GM23338 (cell line): Measurements from ENCODE around the gene NR2C1. TPM values are rescaled to one million over a fixed set of nuclear protein-coding genes. Genes with fewer than 3 reads are reported as not detected.

Source experiments
- ATAC-seq: fragments of 200-7000 bp; cut with Tn5 transposase; 3 replicates; pipeline ENCODE4 v1.9.1; 2020
- DNase-seq: peaks from one replicate; pipeline ENCODE4 v3.0.0-alpha.2; 2015; ENCODE audit warnings: low spot score
- H2AFZ ChIP-seq: fragments of 200-600 bp; sonication (generic); 2 replicates; pipeline ENCODE4 v1.8.0; 2016; ENCODE audit warnings: antibody characterized with exemption, mild to moderate bottlenecking, moderate library complexity
- H3F3A ChIP-seq: fragments of 200-600 bp; sonication (generic); replicated peaks from 2 replicates; pipeline ENCODE4 v1.8.0; 2017; ENCODE audit warnings: antibody characterized with exemption, mixed run types, low read depth
- H3K27ac ChIP-seq: fragments of 200-600 bp; sonication (generic); 2 replicates; pipeline ENCODE4 v1.6.1; 2016; ENCODE audit warnings: low read depth
- H3K27me3 ChIP-seq: fragments of 200-600 bp; sonication (generic); 2 replicates; pipeline ENCODE4 v1.8.0; 2016; ENCODE audit warnings: mild to moderate bottlenecking, mixed run types, moderate library complexity; ENCODE audit not compliant: insufficient read depth
- H3K36me3 ChIP-seq: fragments of 200-600 bp; sonication (generic); 2 replicates; pipeline ENCODE4 v1.8.0; 2016; ENCODE audit warnings: mild to moderate bottlenecking; ENCODE audit not compliant: insufficient read depth
- H3K4me1 ChIP-seq: fragments of 200-600 bp; sonication (generic); 2 replicates; pipeline ENCODE4 v1.8.0; 2016; ENCODE audit warnings: mild to moderate bottlenecking, moderate library complexity; ENCODE audit not compliant: insufficient read depth
- H3K4me2 ChIP-seq: fragments of 200-600 bp; sonication (generic); 2 replicates; pipeline ENCODE4 v1.7.1; 2017; ENCODE audit warnings: mixed run types
- H3K4me3 ChIP-seq: fragments of 200-600 bp; sonication (generic); 2 replicates; pipeline ENCODE4 v1.6.1; 2016; ENCODE audit warnings: mixed run types
- H3K79me2 ChIP-seq: fragments of 200-600 bp; sonication (generic); replicated peaks from 2 replicates; pipeline ENCODE4 v1.8.0; 2017; ENCODE audit warnings: mild to moderate bottlenecking; ENCODE audit not compliant: insufficient read depth
- H3K9me2 ChIP-seq: fragments of 200-600 bp; sonication (generic); 2 replicates; pipeline ENCODE4 v1.8.0; 2017; ENCODE audit not compliant: insufficient read depth
- H4K20me1 ChIP-seq: fragments of 200-600 bp; sonication (generic); replicated peaks from 2 replicates; pipeline ENCODE4 v1.8.0; 2017; ENCODE audit warnings: mild to moderate bottlenecking; ENCODE audit not compliant: insufficient read depth
- H3K27ac Mint-ChIP-seq: 2 replicates; pipeline ENCODE4 v1.8.0; 2020; ENCODE audit warnings: inconsistent platforms, mild to moderate bottlenecking, moderate library complexity, mixed read lengths
- H3K27me3 Mint-ChIP-seq: 3 replicates; pipeline ENCODE4 v1.8.0; 2022; ENCODE audit warnings: low read depth, mild to moderate bottlenecking, moderate library complexity, mixed read lengths, inconsistent platforms; ENCODE audit not compliant: insufficient read depth, poor library complexity
- H3K36me3 Mint-ChIP-seq: 3 replicates; pipeline ENCODE4 v1.8.0; 2021; ENCODE audit warnings: low read depth, mild to moderate bottlenecking, inconsistent platforms, moderate library complexity, mixed read lengths
- H3K4me1 Mint-ChIP-seq: 3 replicates; pipeline ENCODE4 v1.8.0; 2020; ENCODE audit warnings: mild to moderate bottlenecking, inconsistent platforms, mixed read lengths
- H3K4me3 Mint-ChIP-seq: 3 replicates; pipeline ENCODE4 v1.8.0; 2021; ENCODE audit warnings: moderate library complexity, mild to moderate bottlenecking, inconsistent platforms, mixed read lengths
- H3K9me3 Mint-ChIP-seq: 3 replicates; pipeline ENCODE4 v1.8.0; 2020; ENCODE audit warnings: moderate library complexity, mild to moderate bottlenecking, inconsistent platforms, mixed read lengths
- CREB1 ChIP-seq: fragments of 250-450 bp; sonication (Bioruptor Pico); IDR thresholded peaks from 2 replicates; pipeline ENCODE4 v1.5.0; 2020; ENCODE audit warnings: low read depth, mild to moderate bottlenecking, moderate library complexity
- EZH2 ChIP-seq: fragments of 200-600 bp; sonication (generic); IDR thresholded peaks from one replicate; pipeline ENCODE4 v1.8.0; 2017; ENCODE audit warnings: antibody characterized with exemption, mild to moderate bottlenecking, low read depth; ENCODE audit not compliant: unreplicated experiment
- EZH2phosphoT487 ChIP-seq: fragments of 200-600 bp; sonication (generic); IDR thresholded peaks from one replicate; pipeline ENCODE4 v1.8.1; 2018; ENCODE audit warnings: antibody characterized with exemption; ENCODE audit not compliant: unreplicated experiment
- JUNB ChIP-seq: IDR thresholded peaks from one replicate; pipeline ENCODE4 v1.6.1; 2016; ENCODE audit warnings: antibody characterized with exemption; ENCODE audit not compliant: unreplicated experiment
- POLR2AphosphoS5 ChIP-seq: IDR thresholded peaks from 2 replicates; pipeline ENCODE4 v1.6.1; 2016; ENCODE audit warnings: antibody characterized with exemption, low read depth
- STAT1 ChIP-seq: IDR thresholded peaks from one replicate; pipeline ENCODE4 v1.6.1; 2016; ENCODE audit warnings: antibody characterized with exemption; ENCODE audit not compliant: unreplicated experiment
- ZNF114 ChIP-seq: fragments of 250-450 bp; sonication (Bioruptor Pico); IDR thresholded peaks from 2 replicates; pipeline ENCODE4 v1.5.0; 2020; ENCODE audit warnings: mild to moderate bottlenecking, moderate library complexity
- ZNF331 ChIP-seq: fragments of 250-450 bp; sonication (Bioruptor Pico); IDR thresholded peaks from 2 replicates; pipeline ENCODE4 v1.5.0; 2020; ENCODE audit warnings: low read depth, mild to moderate bottlenecking, moderate library complexity
- ZNF462 ChIP-seq: fragments of 250-450 bp; sonication (Bioruptor Pico); IDR thresholded peaks from 2 replicates; pipeline ENCODE4 v1.5.0; 2020; ENCODE audit warnings: mild to moderate bottlenecking, moderate library complexity
- polyA plus RNA-seq: library from polyadenylated mRNA; unstranded; fragments of >200 nt; fragmentation: Nextera tagmentation; extraction: Ambion mirVana; gene quantifications from 2 replicates; pipeline ENCODE4 v1.2.1, GENCODE V29; 2016
- total RNA-seq: library from RNA; depleted of rRNA; stranded (reverse); fragments of >200 nt; shearing (Covaris generic); gene quantifications from 2 replicates; pipeline ENCODE4 v1.2.3, GENCODE V29; 2014
- TF ChIP-seq, protein P1 (sequence below): IDR thresholded peaks from one replicate; pipeline ENCODE4 v1.6.1; 2018; ENCODE audit warnings: antibody characterized with exemption; ENCODE audit not compliant: unreplicated experiment
- TF ChIP-seq, protein P2 (sequence below): IDR thresholded peaks from 2 replicates; pipeline ENCODE4 v1.6.1; 2016; ENCODE audit warnings: antibody characterized with exemption

The NR2C1 gene
- total and polyA plus RNA-seq, 2 experiments from 2014 or later = 41.1 to 45.3 TPM

GRCh38 chr12:94983321-94983720, 90.1 kb downstream of the NR2C1 start:
- 0 out of 2 replicates have a peak, but pooled peaks cover 6% of the 10 kb centered on the region for H3K4me1 ChIP-seq
- peaks cover 3% of the 10 kb centered on the region; the same call in 1 of the 2 replicates for H3K79me2 ChIP-seq
- no peak overlapping the region for H3K4me2 ChIP-seq
- DNase-seq = no peak
- no peaks in the 10 kb centered on the region for H3K27me3 ChIP-seq
- Mint-ChIP-seq H3K27ac (peak overlapping the region; percentile 51), H3K27me3 (peaks cover 1% of the 10 kb centered on the region), H3K36me3 (no peaks in the 10 kb centered on the region), H3K4me3 (no peak overlapping the region), H3K4me1 (peaks cover 13% of the 10 kb centered on the region), H3K9me3 (no peaks in the 10 kb centered on the region)
- no peak for ATAC-seq
- no peaks in the 10 kb centered on the region for H3K9me2 ChIP-seq
- no peak overlapping the region for H3K27ac ChIP-seq
- H3K4me3 ChIP-seq = no peak overlapping the region
- H4K20me1 ChIP-seq = 0 out of 2 replicates have a peak, but pooled peaks cover 5% of the 10 kb centered on the region
- TF ChIP-seq EZH2 (no peak), STAT1 (no peak), EZH2phosphoT487 (no peak), ZNF114 (CRISPR knock-in tag) (no peak), ZNF331 (CRISPR knock-in tag) (no peak), JUNB (no peak), CREB1 (no peak), POLR2AphosphoS5 (no peak), ZNF462 (CRISPR knock-in tag) (no peak)
- TF ChIP-seq, protein P1, sequence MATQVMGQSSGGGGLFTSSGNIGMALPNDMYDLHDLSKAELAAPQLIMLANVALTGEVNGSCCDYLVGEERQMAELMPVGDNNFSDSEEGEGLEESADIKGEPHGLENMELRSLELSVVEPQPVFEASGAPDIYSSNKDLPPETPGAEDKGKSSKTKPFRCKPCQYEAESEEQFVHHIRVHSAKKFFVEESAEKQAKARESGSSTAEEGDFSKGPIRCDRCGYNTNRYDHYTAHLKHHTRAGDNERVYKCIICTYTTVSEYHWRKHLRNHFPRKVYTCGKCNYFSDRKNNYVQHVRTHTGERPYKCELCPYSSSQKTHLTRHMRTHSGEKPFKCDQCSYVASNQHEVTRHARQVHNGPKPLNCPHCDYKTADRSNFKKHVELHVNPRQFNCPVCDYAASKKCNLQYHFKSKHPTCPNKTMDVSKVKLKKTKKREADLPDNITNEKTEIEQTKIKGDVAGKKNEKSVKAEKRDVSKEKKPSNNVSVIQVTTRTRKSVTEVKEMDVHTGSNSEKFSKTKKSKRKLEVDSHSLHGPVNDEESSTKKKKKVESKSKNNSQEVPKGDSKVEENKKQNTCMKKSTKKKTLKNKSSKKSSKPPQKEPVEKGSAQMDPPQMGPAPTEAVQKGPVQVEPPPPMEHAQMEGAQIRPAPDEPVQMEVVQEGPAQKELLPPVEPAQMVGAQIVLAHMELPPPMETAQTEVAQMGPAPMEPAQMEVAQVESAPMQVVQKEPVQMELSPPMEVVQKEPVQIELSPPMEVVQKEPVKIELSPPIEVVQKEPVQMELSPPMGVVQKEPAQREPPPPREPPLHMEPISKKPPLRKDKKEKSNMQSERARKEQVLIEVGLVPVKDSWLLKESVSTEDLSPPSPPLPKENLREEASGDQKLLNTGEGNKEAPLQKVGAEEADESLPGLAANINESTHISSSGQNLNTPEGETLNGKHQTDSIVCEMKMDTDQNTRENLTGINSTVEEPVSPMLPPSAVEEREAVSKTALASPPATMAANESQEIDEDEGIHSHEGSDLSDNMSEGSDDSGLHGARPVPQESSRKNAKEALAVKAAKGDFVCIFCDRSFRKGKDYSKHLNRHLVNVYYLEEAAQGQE = no peak
- TF ChIP-seq, protein P2, sequence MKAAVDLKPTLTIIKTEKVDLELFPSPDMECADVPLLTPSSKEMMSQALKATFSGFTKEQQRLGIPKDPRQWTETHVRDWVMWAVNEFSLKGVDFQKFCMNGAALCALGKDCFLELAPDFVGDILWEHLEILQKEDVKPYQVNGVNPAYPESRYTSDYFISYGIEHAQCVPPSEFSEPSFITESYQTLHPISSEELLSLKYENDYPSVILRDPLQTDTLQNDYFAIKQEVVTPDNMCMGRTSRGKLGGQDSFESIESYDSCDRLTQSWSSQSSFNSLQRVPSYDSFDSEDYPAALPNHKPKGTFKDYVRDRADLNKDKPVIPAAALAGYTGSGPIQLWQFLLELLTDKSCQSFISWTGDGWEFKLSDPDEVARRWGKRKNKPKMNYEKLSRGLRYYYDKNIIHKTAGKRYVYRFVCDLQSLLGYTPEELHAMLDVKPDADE = no peak
- no peaks in the 10 kb centered on the region for H3K36me3 ChIP-seq
- H3F3A ChIP-seq = no peaks in the 10 kb centered on the region
- no peak overlapping the region for H2AFZ ChIP-seq
